Lower leg skin (tissue), 3 donors: ENCODE data around the gene RAG1.

Experiments
- CTCF ChIP-seq, 3 donors: fragments of 450-650 bp; IDR thresholded peaks; one replicate each; pipeline ENCODE4 v1.5.1; 2016; ENCODE audit warnings: antibody characterized with exemption in 3 of 3, mild to moderate bottlenecking in 3 of 3, moderate library complexity in 2 of 3
- POLR2A ChIP-seq, 2 donors: fragments of 450-650 bp; IDR thresholded peaks; one replicate each; pipeline ENCODE4 v1.6.1; 2016 to 2017; ENCODE audit warnings: antibody characterized with exemption in 2 of 2, mild to moderate bottlenecking in 1 of 2, moderate library complexity in 1 of 2

GRCh38 chr11:36591433-36591832, 23.6 kb downstream of the RAG1 start:
- TF ChIP-seq POLR2A (IDR thresholded peaks at IDR 0.05) (no peak), CTCF (IDR thresholded peaks at IDR 0.05) (no peak)
